ENCODE results near the gene PGBD2. TPM values are rescaled to one million over a fixed set of nuclear protein-coding genes. Genes with fewer than 3 reads are reported as not detected.

Gene PGBD2
- total RNA-seq, 1 experiment from 2014 or later, result 5.7 TPM

GRCh38 chr1:248901578-248901977 lies 4.5 kb upstream of the PGBD2 start:
- DNase-seq (ENCODE audit: low spot score), result no peak
- H3K9me3 ChIP-seq (ENCODE audit: low read depth, low read length, poor library complexity, severe bottlenecking), result no peaks in the 10 kb centered on the region
- intact Hi-C loops (cut with micrococcal nuclease; ENCODE audit: unreplicated experiment), result no loop called here
- H3K27me3 ChIP-seq (replicated peaks; ENCODE audit: insufficient read depth, low read depth, low read length, poor library complexity), result peaks cover 17% of the 10 kb centered on the region
- no TSS peak for BruUV-seq (replicated peaks)
- H3K4me3 ChIP-seq (ENCODE audit: low read depth, low read length, poor library complexity, severe bottlenecking), result no peak overlapping the region
- CTCF ChIA-PET, result no interaction called here
- TF ChIP-seq CTCF (conservative IDR thresholded peaks at IDR 0.05; ENCODE audit: low read depth, low read length) (no peak), EZH2 (IDR thresholded peaks at IDR 0.05; ENCODE audit: borderline replicate concordance, low read depth, low read length, poor library complexity, severe bottlenecking) (no peak)
- H3K4me1 ChIP-seq (ENCODE audit: insufficient read depth, low read length, poor library complexity, severe bottlenecking), result no peaks in the 10 kb centered on the region
- no peaks in the 10 kb centered on the region for H3K36me3 ChIP-seq (ENCODE audit: insufficient read depth, low read length, poor library complexity, severe bottlenecking)
- no peak overlapping the region for H3K27ac ChIP-seq (ENCODE audit: low read depth, low read length, poor library complexity, severe bottlenecking)
- POLR2A ChIA-PET (ENCODE audit: low non-redundant PET), result no interaction called here

GRCh38 chr1:248904437-248905216 lies 1.4 kb upstream of the PGBD2 start:
- no peak overlapping the region for H3K27ac ChIP-seq (ENCODE audit: low read depth, low read length, poor library complexity, severe bottlenecking)
- intact Hi-C loops (cut with micrococcal nuclease; ENCODE audit: unreplicated experiment), result no loop called here
- H3K4me1 ChIP-seq (ENCODE audit: insufficient read depth, low read length, poor library complexity, severe bottlenecking), result no peaks in the 10 kb centered on the region
- DNase-seq (ENCODE audit: low spot score), result no peak
- BruUV-seq (replicated peaks), result no TSS peak
- H3K4me3 ChIP-seq (ENCODE audit: low read depth, low read length, poor library complexity, severe bottlenecking), result no peak overlapping the region
- no peaks in the 10 kb centered on the region for H3K36me3 ChIP-seq (ENCODE audit: insufficient read depth, low read length, poor library complexity, severe bottlenecking)
- POLR2A ChIA-PET (ENCODE audit: low non-redundant PET), result no interaction called here
- TF ChIP-seq CTCF (conservative IDR thresholded peaks at IDR 0.05; ENCODE audit: low read depth, low read length), result no peak
- TF ChIP-seq EZH2 (IDR thresholded peaks at IDR 0.05; ENCODE audit: borderline replicate concordance, low read depth, low read length, poor library complexity, severe bottlenecking), result no peak
- CTCF ChIA-PET, result no interaction called here
- no peaks in the 10 kb centered on the region for H3K9me3 ChIP-seq (ENCODE audit: low read depth, low read length, poor library complexity, severe bottlenecking)
- H3K27me3 ChIP-seq (replicated peaks; ENCODE audit: insufficient read depth, low read depth, low read length, poor library complexity), result peaks cover 9% of the 10 kb centered on the region

GRCh38 chr1:248905662-248906008 lies 400 bp upstream of the PGBD2 start:
- TSS peak; percentile 94 for BruUV-seq (replicated peaks)
- Histone ChIP-seq H3K9me3 (ENCODE audit: low read depth, low read length, poor library complexity, severe bottlenecking) (no peaks in the 10 kb centered on the region), H3K36me3 (ENCODE audit: insufficient read depth, low read length, poor library complexity, severe bottlenecking) (no peaks in the 10 kb centered on the region), H3K27me3 (replicated peaks; ENCODE audit: insufficient read depth, low read depth, low read length, poor library complexity) (peaks cover 6% of the 10 kb centered on the region), H3K27ac (ENCODE audit: low read depth, low read length, poor library complexity, severe bottlenecking) (peak overlapping the region; percentile 92), H3K4me3 (ENCODE audit: low read depth, low read length, poor library complexity, severe bottlenecking) (peak overlapping the region; percentile 65), H3K4me1 (ENCODE audit: insufficient read depth, low read length, poor library complexity, severe bottlenecking) (no peaks in the 10 kb centered on the region)
- no peak for DNase-seq (ENCODE audit: low spot score)
- ChIA-PET CTCF (no interaction called here), POLR2A (ENCODE audit: low non-redundant PET) (no interaction called here)
- intact Hi-C loops (cut with micrococcal nuclease; ENCODE audit: unreplicated experiment), result loop anchor here (1.0 kb wide), 1 partner anchor 31 kb away; no protein-coding TSS in a partner anchor
- TF ChIP-seq CTCF (conservative IDR thresholded peaks at IDR 0.05; ENCODE audit: low read depth, low read length), result no peak
- no peak for TF ChIP-seq EZH2 (IDR thresholded peaks at IDR 0.05; ENCODE audit: borderline replicate concordance, low read depth, low read length, poor library complexity, severe bottlenecking)
